Activated naive CD4-positive, alpha-beta T cell treated with Interleukin-2 at 50 U/mL for 16 hours (primary cell): ENCODE results near the gene NUS1.
"Not testable (repeated sequence)": the region's sequence is repeated elsewhere in the genome, so short reads cannot be mapped to it uniquely, and the experiment has no call there.

Experiments used
- DNase-seq: peaks from one replicate; pipeline ENCODE4 v3.0.0-alpha.2; 2020

The NUS1 gene

GRCh38 chr6:117718895-117719294, 43.6 kb downstream of the NUS1 start:
- no peak for DNase-seq

- DNase-seq, result not testable (repeated sequence)
Observed at GRCh38 chr6:117721520-117721919, 46.3 kb downstream of the NUS1 start.

GRCh38 chr6:117728626-117729025, 53.4 kb downstream of the NUS1 start:
- no peak for DNase-seq

GRCh38 chr6:117729613-117730012, 54.3 kb downstream of the NUS1 start:
- no peak for DNase-seq

- no peak for DNase-seq
Observed at GRCh38 chr6:117733341-117733740, 58.1 kb downstream of the NUS1 start.

GRCh38 chr6:117739869-117740268, 64.6 kb downstream of the NUS1 start:
- DNase-seq, result no peak

GRCh38 chr6:117740605-117741004, 65.3 kb downstream of the NUS1 start:
- no peak for DNase-seq

- not testable (repeated sequence) for DNase-seq
Observed at GRCh38 chr6:117750675-117751074, 75.4 kb downstream of the NUS1 start.
